K562 (cell line): ENCODE data around the gene LRRC3. TPM values are rescaled to one million over a fixed set of nuclear protein-coding genes. Genes with fewer than 3 reads are reported as not detected.

Source experiments
- ATAC-seq: fragments of 200-7000 bp; cut with Tn5 transposase; 3 replicates; pipeline ENCODE4 v1.9.1; 2020; ENCODE audit warnings: moderate library complexity
- BruUV-seq: library from RNA; stranded (reverse); fragments of 400-500 nt; replicated peaks from 2 replicates; lab custom pipeline; 2021; lab: Mats Ljungman, UMichigan
- CTCF ChIA-PET: fragments of 300-600 bp; formaldehyde crosslinking; extraction: SDS; loops from one replicate; lab custom pipeline; 2021; ENCODE audit warnings: low intra/inter-chr PET ratio; lab: Yijun Ruan, JAX
- POLR2A ChIA-PET: fragments of 300-600, 350-650 bp; sonication (Branson Sonifier 250); formaldehyde crosslinking; extraction: SDS; loops from one replicate; lab custom pipeline; 2021; ENCODE audit warnings: antibody characterized with exemption, inconsistent platforms; lab: Yijun Ruan, JAX
- DNase-seq, 4 experiments: peaks; one replicate each; pipeline versions ENCODE4 v3.0.0 to v3.0.0-alpha.2; 2011 to 2018; ENCODE audit warnings: low spot score in 3 of 4, mixed read lengths in 3 of 4; ENCODE audit errors: extremely low read depth in 1 of 4
- FAIRE-seq: peaks from 2 replicates; lab custom pipeline; 2011; peaks lifted over from hg19 to GRCh38; lab: Jason Lieb, UNC
- H2AFZ ChIP-seq: 2 replicates; pipeline ENCODE4 v1.6.0; 2011; ENCODE audit warnings: low read depth, low read length, control low read depth, inconsistent platforms
- H3K27ac ChIP-seq: fragments of 200-600 bp; 3 replicates; pipeline ENCODE4 v1.8.0; 2011; ENCODE audit warnings: low read depth, mild to moderate bottlenecking, control low read depth, inconsistent platforms, low read length, moderate library complexity, mixed read lengths; ENCODE audit errors: extremely low read depth
- H3K27me3 ChIP-seq, 2 experiments: fragments of 300-600 bp in 1 of 2; 2 replicates in 1 of 2; 3 replicates in 1 of 2; pipeline versions ENCODE4 v1.6.0 to v1.8.0; 2011; ENCODE audit warnings: inconsistent platforms in 2 of 2, low read length in 2 of 2, mild to moderate bottlenecking in 1 of 2, mixed read lengths in 1 of 2, moderate library complexity in 1 of 2; ENCODE audit not compliant: control insufficient read depth in 2 of 2, insufficient read depth in 2 of 2
- H3K36me3 ChIP-seq: fragments of 300-600 bp; 3 replicates; pipeline ENCODE4 v1.8.0; 2011; ENCODE audit warnings: mild to moderate bottlenecking, low read length, inconsistent platforms; ENCODE audit not compliant: control insufficient read depth, insufficient read depth
- H3K4me1 ChIP-seq, 2 experiments: fragments of 200-600 bp in 1 of 2; replicated peaks in 1 of 2; 2 replicates in 1 of 2; 3 replicates in 1 of 2; pipeline versions ENCODE4 v1.5.1 to v1.8.0; 2011; ENCODE audit warnings: inconsistent platforms in 2 of 2, low read length in 2 of 2, mild to moderate bottlenecking in 1 of 2, mixed read lengths in 1 of 2, moderate library complexity in 1 of 2; ENCODE audit not compliant: control insufficient read depth in 2 of 2, insufficient read depth in 2 of 2
- H3K4me2 ChIP-seq: 2 replicates; pipeline ENCODE4 v1.6.1; 2011; ENCODE audit warnings: low read length, control low read depth, inconsistent platforms, mixed read lengths; ENCODE audit not compliant: insufficient read depth
- H3K4me3 ChIP-seq: fragments of 200-600 bp; sonication (generic), shearing (Covaris generic); 2 replicates; pipeline ENCODE4 v1.5.1; 2016; ENCODE audit warnings: control low read depth, inconsistent platforms
- H3K79me2 ChIP-seq: fragments of 200-600 bp; 3 replicates; pipeline ENCODE4 v1.8.0; 2011; ENCODE audit warnings: low read length, inconsistent platforms; ENCODE audit not compliant: control insufficient read depth, insufficient read depth
- H3K9ac ChIP-seq, 2 experiments: 2 replicates each; pipeline versions ENCODE4 v1.6.0 to v1.6.1; 2011; ENCODE audit warnings: low read depth in 2 of 2, low read length in 2 of 2, control low read depth in 1 of 2, inconsistent platforms in 1 of 2, mild to moderate bottlenecking in 1 of 2, mixed read lengths in 1 of 2; ENCODE audit not compliant: insufficient read depth in 1 of 2
- H3K9me1 ChIP-seq: one replicate; pipeline ENCODE4 v1.6.0; 2011; ENCODE audit warnings: inconsistent platforms, mild to moderate bottlenecking, low read length, moderate library complexity; ENCODE audit not compliant: control insufficient read depth, insufficient read depth
- H3K9me3 ChIP-seq: replicated peaks from 2 replicates; pipeline ENCODE4 v1.5.1; 2011; ENCODE audit warnings: low read depth, low read length, inconsistent platforms; ENCODE audit not compliant: control insufficient read depth, insufficient read depth
- H4K20me1 ChIP-seq: replicated peaks from 2 replicates; pipeline ENCODE4 v1.6.1; 2011; ENCODE audit warnings: low read length, inconsistent platforms, mixed read lengths; ENCODE audit not compliant: control insufficient read depth, insufficient read depth
- CTCFL ChIP-seq: IDR thresholded peaks from 2 replicates; pipeline ENCODE4 v1.6.1; 2011; ENCODE audit warnings: borderline replicate concordance, low read depth, mild to moderate bottlenecking, moderate library complexity, low read length; ENCODE audit not compliant: insufficient read depth, poor library complexity, severe bottlenecking
- CXXC5 ChIP-seq: fragments of 250-450 bp; sonication (Bioruptor Pico); IDR thresholded peaks from 2 replicates; pipeline ENCODE4 v1.8.0; 2022; ENCODE audit warnings: inconsistent platforms, mild to moderate bottlenecking, moderate library complexity
- RAD21 ChIP-seq, 2 experiments: fragments of 250-450 bp in 1 of 2; fragments of 450-650 bp in 1 of 2; sonication (Bioruptor Pico) in 1 of 2; formaldehyde crosslinking in 1 of 2; IDR thresholded peaks in 1 of 2; conservative IDR thresholded peaks in 1 of 2; 2 replicates each; pipeline versions ENCODE4 v1.4.0 to v1.8.0; 2020 to 2022; ENCODE audit warnings: mild to moderate bottlenecking in 2 of 2, moderate library complexity in 1 of 2
- TRIM25 ChIP-seq: fragments of 450-650 bp; IDR thresholded peaks from 2 replicates; pipeline ENCODE4 v1.7.0; 2016; ENCODE audit warnings: borderline replicate concordance
- WGBS: fragments of 100-300 bp; shearing (Covaris generic); methylation state at CpG from one replicate; pipeline ENCODE4 v1.1.6; 2016; ENCODE audit warnings: low coverage, mixed read lengths; ENCODE audit not compliant: insufficient coverage; ENCODE audit errors: missing lambda C conversion rate; 5-methylcytosine and 5-hydroxymethylcytosine counted together
- in situ Hi-C: fragments of 300-500 bp; cut with MboI; formaldehyde crosslinking; loops from 4 replicates; pipeline ENCODE4 v1.15.0; 2018; ENCODE audit warnings: inconsistent platforms, mixed read lengths
- intact Hi-C: fragments of 100-400 bp; cut with micrococcal nuclease; formaldehyde crosslinking; loops from 2 replicates; pipeline ENCODE4 v1.14.2; 2022
- polyA plus RNA-seq, 8 experiments: library from polyadenylated mRNA; depleted of rRNA in 4 of 8; stranded (reverse) in 5 of 8; unstranded in 3 of 8; fragments of >200 nt; fragmentation: Nextera tagmentation in 2 of 8; fragmentation: Illumina TruSeq in 1 of 8; extraction: Ambion mirVana in 2 of 8; extraction: Trizol in 1 of 8; gene quantifications; 2 replicates each; pipeline versions ENCODE4 v1.2.1 to v1.2.3, GENCODE V29; 2011 to 2014; ENCODE audit warnings: inconsistent platforms in 1 of 8, missing spikeins in 1 of 8
- total RNA-seq, 7 experiments: library from RNA; depleted of rRNA in 6 of 7; stranded (reverse); fragments of >200 nt in 6 of 7; fragmentation: Illumina TruSeq in 2 of 7; extraction: Trizol in 2 of 7; gene quantifications; 2 replicates each; pipeline versions ENCODE4 v1.2.1 to v1.2.3, GENCODE V29; 2011 to 2021; ENCODE audit warnings: low replicate concordance in 1 of 7

Gene LRRC3
- total and polyA plus RNA-seq, 9 of the 15 experiments (the other 6 are each of a cell fraction or from before 2014, with no cell fraction given) = 0.04 TPM; not detected in 7

- BruUV-seq = no TSS peak
- peak; percentile 78 to 90 (median 84) for DNase-seq
- WGBS = 2% methylated on average over 31 of the region's 36 CpGs
- H3K9me3 ChIP-seq = no peaks in the 10 kb centered on the region
- H2AFZ ChIP-seq = peak overlapping the region; percentile 36; the same call in 1 of the 2 replicates
- no peaks in the 10 kb centered on the region for H3K9me1 ChIP-seq
- H3K4me1 ChIP-seq = peaks cover 0 to 18% of the 10 kb centered on the region in 2 experiments; a peak in 2 of 5 replicates
- POLR2A ChIA-PET = interaction anchor here (1.1 to 1.3 kb wide), 3 partner anchors 10 to 433 kb away, joined by 3 to 4 read pairs (median 3); no protein-coding TSS in a partner anchor
- peak overlapping the region; percentile 70 for H3K4me2 ChIP-seq
- H3K79me2 ChIP-seq = no peaks in the 10 kb centered on the region
- peak; percentile 69 for FAIRE-seq
- no peak overlapping the region for H3K4me3 ChIP-seq
- peaks cover 15% of the 10 kb centered on the region for H4K20me1 ChIP-seq
- intact Hi-C loops = loop anchor here (1.0 to 10.0 kb wide), 3 partner anchors 232 to 414 kb away; partner anchors contain the start of gene ITGB2
- H3K27ac ChIP-seq = no peak overlapping the region
- peaks cover 32 to 57% of the 10 kb centered on the region in 2 experiments for H3K27me3 ChIP-seq
- peak; percentile 95 for ATAC-seq
- H3K36me3 ChIP-seq = no peaks in the 10 kb centered on the region
- no peak overlapping the region; a peak in 1 of 4 replicates for H3K9ac ChIP-seq
- in situ Hi-C loops = no loop called here
- CTCF ChIA-PET = interaction anchor here (0.5 to 2.2 kb wide), 7 partner anchors 56 to 422 kb away, joined by 3 to 16 read pairs (median 4); no protein-coding TSS in a partner anchor
- TF ChIP-seq CXXC5 (CRISPR knock-in tag) (peak; percentile 36; the same call in 1 of the 2 replicates), RAD21 (CRISPR knock-in tag; conservative IDR thresholded peaks at IDR 0.05 in 1 of 2, IDR thresholded peaks at IDR 0.05 in 1 of 2) (peak; percentile 93 to 96), TRIM25 (no peak), CTCFL (peak; percentile 89)
These were observed 55.4 kb downstream of the LRRC3 start for GRCh38 chr21:44510508-44511218.
